HepG2 (cell line): ENCODE results near the gene COL4A6. TPM values are rescaled to one million over a fixed set of nuclear protein-coding genes. Genes with fewer than 3 reads are reported as not detected.

ENCODE experiments used
- ATAC-seq: fragments of 200-7000 bp; cut with Tn5 transposase; 3 replicates; pipeline ENCODE4 v1.9.1; 2020; ENCODE audit warnings: mild to moderate bottlenecking, moderate library complexity
- BruUV-seq: library from RNA; stranded (reverse); fragments of 400-500 nt; replicated peaks from 2 replicates; lab custom pipeline; 2021; lab: Mats Ljungman, UMichigan
- CTCF ChIA-PET: fragments of 300-600 bp; formaldehyde crosslinking; extraction: SDS; loops from one replicate; lab custom pipeline; 2021; ENCODE audit warnings: low total read pairs, inconsistent platforms, low intra/inter-chr PET ratio; lab: Yijun Ruan, JAX
- POLR2A ChIA-PET: fragments of 350-600 bp; sonication (Branson Sonifier 250); formaldehyde crosslinking; loops from one replicate; lab custom pipeline; 2020; ENCODE audit warnings: antibody characterized with exemption, inconsistent platforms; lab: Yijun Ruan, JAX
- DNase-seq: peaks from one replicate; pipeline ENCODE4 v3.0.0-alpha.2; 2015; ENCODE audit warnings: low spot score
- FAIRE-seq: peaks from 3 replicates; lab custom pipeline; 2011; peaks lifted over from hg19 to GRCh38; lab: Jason Lieb, UNC
- H2AFZ ChIP-seq: one replicate; pipeline ENCODE4 v1.6.1; 2011; ENCODE audit warnings: low read length, inconsistent platforms
- H3K27ac ChIP-seq: fragments of 300-600 bp; 3 replicates; pipeline ENCODE4 v1.8.0; 2011; ENCODE audit warnings: mixed run types, mild to moderate bottlenecking, mixed read lengths, low read length, inconsistent platforms; ENCODE audit not compliant: insufficient read depth; ENCODE audit errors: extremely low read length
- H3K27me3 ChIP-seq, 2 experiments: fragments of 200-600 bp in 1 of 2; 2 replicates in 1 of 2; 3 replicates in 1 of 2; pipeline versions ENCODE4 v1.6.0 to v1.8.0; 2011; ENCODE audit warnings: low read length in 2 of 2, mild to moderate bottlenecking in 2 of 2, moderate library complexity in 2 of 2, inconsistent platforms in 1 of 2; ENCODE audit not compliant: insufficient read depth in 2 of 2, control insufficient read depth in 1 of 2
- H3K36me3 ChIP-seq, 2 experiments: fragments of 200-600 bp in 1 of 2; replicated peaks in 1 of 2; 2 replicates in 1 of 2; 3 replicates in 1 of 2; pipeline versions ENCODE4 v1.5.1 to v1.8.0; 2011; ENCODE audit warnings: low read length in 2 of 2, inconsistent platforms in 1 of 2; ENCODE audit not compliant: insufficient read depth in 2 of 2, control insufficient read depth in 1 of 2
- H3K4me1 ChIP-seq: 2 replicates; pipeline ENCODE4 v1.5.1; 2012; ENCODE audit warnings: low read length, inconsistent platforms; ENCODE audit not compliant: insufficient read depth
- H3K4me2 ChIP-seq: 2 replicates; pipeline ENCODE4 v1.6.0; 2011; ENCODE audit warnings: low read depth, low read length, inconsistent platforms
- H3K4me3 ChIP-seq, 3 experiments: fragments of 200-600 bp in 1 of 3; sonication (generic), shearing (Covaris generic) in 1 of 3; replicated peaks in 1 of 3; 2 replicates each; pipeline ENCODE4 v1.5.1; 2011 to 2016; ENCODE audit warnings: low read length in 3 of 3, inconsistent platforms in 2 of 3, low read depth in 2 of 3, mild to moderate bottlenecking in 2 of 3, control low read depth in 1 of 3, mixed read lengths in 1 of 3; ENCODE audit not compliant: insufficient read depth in 1 of 3
- H3K79me2 ChIP-seq: one replicate; pipeline ENCODE4 v1.6.1; 2011; ENCODE audit warnings: low read length, inconsistent platforms; ENCODE audit not compliant: insufficient read depth
- H3K9ac ChIP-seq: 2 replicates; pipeline ENCODE4 v1.6.0; 2011; ENCODE audit warnings: mild to moderate bottlenecking, low read depth, low read length, inconsistent platforms; ENCODE audit not compliant: insufficient read depth
- H3K9me3 ChIP-seq: 2 replicates; pipeline ENCODE4 v1.5.1; 2012; ENCODE audit warnings: mild to moderate bottlenecking, low read length
- H4K20me1 ChIP-seq: 2 replicates; pipeline ENCODE4 v1.6.0; 2011; ENCODE audit warnings: inconsistent platforms, mild to moderate bottlenecking, low read length, moderate library complexity; ENCODE audit not compliant: insufficient read depth
- ATF5 ChIP-seq: sonication (generic); formaldehyde crosslinking; IDR thresholded peaks from 2 replicates; pipeline ENCODE4 v1.4.0; 2020; ENCODE audit warnings: mild to moderate bottlenecking, low read depth, missing genetic modification reagents
- CEBPG ChIP-seq: IDR thresholded peaks from 2 replicates; pipeline ENCODE4 v1.6.1; 2016
- ELK4 ChIP-seq: sonication (generic); formaldehyde crosslinking; IDR thresholded peaks from 2 replicates; pipeline ENCODE4 v1.9.0; 2021; ENCODE audit warnings: missing genetic modification reagents, borderline replicate concordance
- FIP1L1 ChIP-seq: fragments of 200-400 bp; formaldehyde crosslinking; IDR thresholded peaks from 2 replicates; pipeline ENCODE4 v1.6.1; 2018; ENCODE audit warnings: low read depth, mild to moderate bottlenecking, low read length, moderate library complexity, borderline replicate concordance; ENCODE audit not compliant: insufficient read depth
- FOXO1 ChIP-seq: sonication (generic); formaldehyde crosslinking; IDR thresholded peaks from 2 replicates; pipeline ENCODE4 v1.4.0; 2020; ENCODE audit warnings: missing genetic modification reagents
- GTF3A ChIP-seq: sonication (generic); formaldehyde crosslinking; conservative IDR thresholded peaks from 2 replicates; pipeline ENCODE4 v1.4.0; 2020; ENCODE audit warnings: mild to moderate bottlenecking, missing genetic modification reagents
- HHEX ChIP-seq: IDR thresholded peaks from 2 replicates; pipeline ENCODE4 v1.6.1; 2016; ENCODE audit warnings: control low read depth
- JUN ChIP-seq: sonication (generic); formaldehyde crosslinking; IDR thresholded peaks from 2 replicates; pipeline ENCODE4 v1.4.0; 2020; ENCODE audit warnings: mild to moderate bottlenecking, missing genetic modification reagents
- NR3C1 ChIP-seq: sonication (generic); formaldehyde crosslinking; IDR thresholded peaks from 2 replicates; pipeline ENCODE4 v1.4.0; 2020; ENCODE audit warnings: missing genetic modification reagents
- RELA ChIP-seq: sonication (generic); formaldehyde crosslinking; IDR thresholded peaks from 2 replicates; pipeline ENCODE4 v1.4.0; 2020; ENCODE audit warnings: missing genetic modification reagents
- SOX6 ChIP-seq, 2 experiments: fragments of 450-650 bp in 1 of 2; sonication (generic) in 1 of 2; formaldehyde crosslinking in 1 of 2; IDR thresholded peaks; 2 replicates each; pipeline versions ENCODE4 v1.4.0 to v1.6.1; 2017 to 2020; ENCODE audit warnings: antibody characterized with exemption in 1 of 2, mild to moderate bottlenecking in 1 of 2, missing genetic modification reagents in 1 of 2
- TFAP4 ChIP-seq: sonication (generic); IDR thresholded peaks from 2 replicates; pipeline ENCODE4 v1.6.1; 2016; ENCODE audit warnings: low read depth, borderline replicate concordance
- ZNF251 ChIP-seq: sonication (generic); formaldehyde crosslinking; IDR thresholded peaks from 2 replicates; pipeline ENCODE4 v1.9.0; 2021; ENCODE audit warnings: mild to moderate bottlenecking, missing genetic modification reagents
- ZNF451 ChIP-seq: sonication (generic); formaldehyde crosslinking; IDR thresholded peaks from 2 replicates; pipeline ENCODE4 v1.5.0; 2020; ENCODE audit warnings: mild to moderate bottlenecking, missing genetic modification reagents
- ZNF770 ChIP-seq: sonication (generic); formaldehyde crosslinking; IDR thresholded peaks from 2 replicates; pipeline ENCODE4 v1.5.0; 2020; ENCODE audit warnings: mild to moderate bottlenecking, missing genetic modification reagents
- WGBS: methylation state at CpG from one replicate; pipeline ENCODE4 v1.1.6; 2017; ENCODE audit warnings: low lambda C conversion rate; 5-methylcytosine and 5-hydroxymethylcytosine counted together
- in situ Hi-C: cut with HindIII; loops from 2 replicates; pipeline ENCODE4 v1.10.0; 2017; ENCODE audit warnings: low pct_unique_long_range_greater_than_20kb; ENCODE audit not compliant: extremely low pct_ligation_motif_present
- intact Hi-C: fragments of 100-400 bp; cut with micrococcal nuclease; formaldehyde crosslinking; loops from one replicate; pipeline ENCODE4 v1.10.0; 2022; ENCODE audit not compliant: unreplicated experiment
- polyA plus RNA-seq, 8 experiments: library from polyadenylated mRNA; depleted of rRNA in 3 of 8; stranded (reverse) in 7 of 8; unstranded in 1 of 8; fragments of >200 nt; fragmentation: Illumina TruSeq in 4 of 8; extraction: Trizol in 4 of 8; gene quantifications; 2 replicates each; pipeline versions ENCODE4 v1.2.1 to v1.2.3, GENCODE V29; 2011 to 2016; ENCODE audit warnings: low read depth in 4 of 8, missing spikeins in 1 of 8, mixed read lengths in 1 of 8; ENCODE audit not compliant: insufficient read depth in 1 of 8
- total RNA-seq, 5 experiments: library from RNA; depleted of rRNA; stranded (reverse); fragments of >200 nt; fragmentation: Illumina TruSeq; extraction: Trizol; gene quantifications; 2 replicates each; pipeline ENCODE4 v1.2.3, GENCODE V29; 2016; ENCODE audit warnings: low read depth in 1 of 5

COL4A6 gene
- total and polyA plus RNA-seq, 2 of the 13 experiments (the other 11 are each of a cell fraction or from before 2014, with no cell fraction given), result 4.5 to 8.2 TPM

GRCh38 chrX:108186811-108187210, 251.4 kb downstream of the COL4A6 start (continued):
- TF ChIP-seq RELA (CRISPR knock-in tag), result no peak
- TF ChIP-seq, all 625 proteins: peak for 9

GRCh38 chrX:108178143-108178498, 260.1 kb downstream of the COL4A6 start:
- Histone ChIP-seq H3K4me1 (no peaks in the 10 kb centered on the region), H3K4me2 (no peak overlapping the region), H3K27ac (no peak overlapping the region), H2AFZ (no peak overlapping the region), H3K9me3 (no peaks in the 10 kb centered on the region), H3K27me3 (no peaks in the 10 kb centered on the region), H3K9ac (no peak overlapping the region), H3K4me3 (no peak overlapping the region), H4K20me1 (no peaks in the 10 kb centered on the region), H3K79me2 (no peaks in the 10 kb centered on the region), H3K36me3 (no peaks in the 10 kb centered on the region)
- intact Hi-C loops (no loop called here), in situ Hi-C loops (no loop called here)
- ATAC-seq (no peak), FAIRE-seq (no peak), DNase-seq (no peak)
- POLR2A ChIA-PET, result no interaction called here
- BruUV-seq, result no TSS peak
- no peak for TF ChIP-seq FOXO1
- no peak for TF ChIP-seq HHEX (CRISPR knock-in tag)
- TF ChIP-seq ELK4, result no peak
- no peak for TF ChIP-seq ZNF770 (CRISPR knock-in tag)
- TF ChIP-seq NR3C1 (CRISPR knock-in tag), result no peak
- no peak for TF ChIP-seq CEBPG
- TF ChIP-seq TFAP4, result no peak
- no peak for TF ChIP-seq ZNF451 (CRISPR knock-in tag)
- TF ChIP-seq GTF3A (CRISPR knock-in tag), result no peak
- TF ChIP-seq FIP1L1, result no peak
- no peak for TF ChIP-seq ZNF251 (CRISPR knock-in tag)
- no peak for TF ChIP-seq SOX6 (IDR thresholded peaks at IDR 0.05)
- no peak for TF ChIP-seq SOX6 (CRISPR knock-in tag; IDR thresholded peaks at IDR 0.05)
- no peak for TF ChIP-seq ATF5 (CRISPR knock-in tag)
- TF ChIP-seq JUN (CRISPR knock-in tag), result no peak
- 90% methylated on average over 2 of the region's 7 CpGs for WGBS
- CTCF ChIA-PET, result no interaction called here
